ENCODE data around the gene ZNF699. TPM values are rescaled to one million over a fixed set of nuclear protein-coding genes. Genes with fewer than 3 reads are reported as not detected.
"Not testable (repeated sequence)": the region's sequence is repeated elsewhere in the genome, so short reads cannot be mapped to it uniquely, and the experiment has no call there.

The ZNF699 gene
- total RNA-seq = 3.9 and 5.6 TPM in 2 replicates

- peak; percentile 97 to 98 for DNase-seq (ENCODE audit: low read depth in 2 of 2)
Observed at GRCh38 chr19:9309139-9309973, at the start of gene ZNF699. Gene ZNF699 (minus strand): TSS chr19:9309838. CDS start chr19:9305119, 4,719 bp downstream.

GRCh38 chr19:9354651-9355050 lies 45.0 kb upstream of the ZNF699 start:
- DNase-seq (ENCODE audit: low read depth in 2 of 2) = no peak

- no peak for DNase-seq (ENCODE audit: low read depth in 2 of 2)
Observed at GRCh38 chr19:9353011-9353410, 43.4 kb upstream of the ZNF699 start.

- no peak for DNase-seq (ENCODE audit: low read depth in 2 of 2)
Observed at GRCh38 chr19:9352505-9352904, 42.9 kb upstream of the ZNF699 start.

- no peak for DNase-seq (ENCODE audit: low read depth in 2 of 2)
Observed at GRCh38 chr19:9348671-9349070, 39.0 kb upstream of the ZNF699 start.

- no peak for DNase-seq (ENCODE audit: low read depth in 2 of 2)
Observed at GRCh38 chr19:9348253-9348652, 38.6 kb upstream of the ZNF699 start.

GRCh38 chr19:9345005-9345404 lies 35.4 kb upstream of the ZNF699 start:
- no peak for DNase-seq (ENCODE audit: low read depth in 2 of 2)

- DNase-seq (ENCODE audit: low read depth in 2 of 2) = no peak
Observed at GRCh38 chr19:9342610-9343304, 33.1 kb upstream of the ZNF699 start.

- no peak for DNase-seq (ENCODE audit: low read depth in 2 of 2)
Observed at GRCh38 chr19:9329999-9330398, 20.4 kb upstream of the ZNF699 start.

GRCh38 chr19:9324584-9324962 lies 14.9 kb upstream of the ZNF699 start:
- DNase-seq (ENCODE audit: low read depth in 2 of 2) = no peak

GRCh38 chr19:9323919-9324583 lies 14.4 kb upstream of the ZNF699 start, which contains the start of gene ZNF559:
Gene ZNF559 (plus strand): TSS chr19:9324179. CDS start chr19:9338550, 14,371 bp downstream.
- peak; percentile 97 to 98 for DNase-seq (ENCODE audit: low read depth in 2 of 2)

GRCh38 chr19:9323557-9323918 lies 13.9 kb upstream of the ZNF699 start:
- DNase-seq (ENCODE audit: low read depth in 2 of 2) = peak; percentile 89 to 92

- DNase-seq (ENCODE audit: low read depth in 2 of 2) = not testable (repeated sequence)
Observed at GRCh38 chr19:9322201-9322600, 12.6 kb upstream of the ZNF699 start.

- DNase-seq (ENCODE audit: low read depth in 2 of 2) = not testable (repeated sequence)
Observed at GRCh38 chr19:9321756-9322155, 12.1 kb upstream of the ZNF699 start.

- DNase-seq (ENCODE audit: low read depth in 2 of 2) = no peak
Observed at GRCh38 chr19:9321338-9321737, 11.7 kb upstream of the ZNF699 start.

GRCh38 chr19:9313756-9314155 lies 4.1 kb upstream of the ZNF699 start:
- DNase-seq (ENCODE audit: low read depth in 2 of 2) = no peak

GRCh38 chr19:9309974-9310446 lies 372 bp upstream of the ZNF699 start:
- DNase-seq (ENCODE audit: low read depth in 2 of 2) = peak; percentile 91 to 92

GRCh38 chr19:9308091-9308770 lies 1.4 kb downstream of the ZNF699 start:
- no peak for DNase-seq (ENCODE audit: low read depth in 2 of 2)

- no peak for DNase-seq (ENCODE audit: low read depth in 2 of 2)
Observed at GRCh38 chr19:9306443-9306842, 3.2 kb downstream of the ZNF699 start.

GRCh38 chr19:9296336-9296735 lies 13.3 kb downstream of the ZNF699 start:
- no peak for DNase-seq (ENCODE audit: low read depth in 2 of 2)

- DNase-seq (ENCODE audit: low read depth in 2 of 2) = no peak
Observed at GRCh38 chr19:9295411-9295849, 14.2 kb downstream of the ZNF699 start.
